Kidney capillary endothelial cell (primary cell): ENCODE data around the gene C4orf33.
A peak's percentile ranks its signal among the peaks of the same experiment; 100 is the strongest.

Source experiments
- DNase-seq: peaks from one replicate; pipeline ENCODE4 v3.0.0-alpha.2; 2018; ENCODE audit warnings: low spot score

The C4orf33 gene

DNA sequence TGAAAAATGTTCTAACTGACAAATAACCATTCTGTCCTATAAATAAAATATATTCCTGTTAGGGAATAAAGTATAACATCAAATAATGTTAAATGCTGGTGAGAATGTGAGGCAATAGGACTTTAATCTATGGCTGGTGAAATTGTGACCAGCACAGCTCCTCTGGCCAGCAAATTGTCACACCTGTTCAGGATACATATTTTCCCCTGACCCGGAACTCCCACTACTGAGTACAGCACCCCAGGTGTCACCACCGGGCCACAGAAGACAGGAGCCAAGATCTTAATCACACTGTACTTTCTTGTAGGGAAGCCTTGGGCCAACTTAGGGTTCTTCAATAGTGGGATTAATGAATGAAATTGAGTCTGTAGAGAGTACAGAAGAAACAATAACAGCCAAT, 33.2 kb downstream of the C4orf33 start:
- DNase-seq: no peak

DNA sequence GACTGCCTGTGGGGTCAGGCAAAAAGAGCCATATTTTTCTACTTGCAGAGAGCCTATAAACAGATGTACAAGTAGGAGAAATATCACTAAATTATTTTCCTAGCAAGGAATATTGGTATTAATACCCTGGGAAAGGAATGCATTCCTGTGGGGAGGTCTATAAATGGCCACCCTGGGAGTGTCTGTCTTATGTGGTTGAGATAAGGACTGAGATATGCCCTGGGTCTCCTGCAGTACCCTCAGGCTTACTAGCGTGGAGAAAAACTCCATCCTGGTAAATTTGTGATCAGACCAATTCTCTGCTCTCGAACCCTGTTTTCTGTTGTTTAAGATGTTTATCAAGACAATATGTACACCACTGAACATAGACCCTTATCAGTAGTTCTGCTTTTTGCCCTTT, 35.4 kb downstream of the C4orf33 start:
- DNase-seq: no peak

DNA sequence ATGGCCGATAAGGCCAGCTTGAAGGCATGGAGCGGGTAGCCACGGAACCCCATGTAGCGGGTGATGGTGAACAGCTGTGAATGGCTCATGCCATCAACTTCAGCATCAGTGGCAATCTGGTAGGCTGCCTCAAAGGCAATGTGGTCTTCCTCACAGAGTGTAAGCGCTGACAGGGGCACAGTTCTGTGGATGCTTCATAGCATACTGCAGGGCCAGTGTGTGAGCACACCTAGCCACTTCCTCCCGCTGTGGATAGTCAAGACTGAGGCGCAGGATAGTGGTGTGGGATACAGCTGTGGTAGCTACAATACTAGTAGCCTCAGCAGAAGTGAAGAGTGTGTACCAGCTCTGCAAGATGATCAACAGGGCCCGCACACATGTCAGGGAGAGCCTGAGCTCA, 40.5 kb downstream of the C4orf33 start:
- DNase-seq: no peak

DNA sequence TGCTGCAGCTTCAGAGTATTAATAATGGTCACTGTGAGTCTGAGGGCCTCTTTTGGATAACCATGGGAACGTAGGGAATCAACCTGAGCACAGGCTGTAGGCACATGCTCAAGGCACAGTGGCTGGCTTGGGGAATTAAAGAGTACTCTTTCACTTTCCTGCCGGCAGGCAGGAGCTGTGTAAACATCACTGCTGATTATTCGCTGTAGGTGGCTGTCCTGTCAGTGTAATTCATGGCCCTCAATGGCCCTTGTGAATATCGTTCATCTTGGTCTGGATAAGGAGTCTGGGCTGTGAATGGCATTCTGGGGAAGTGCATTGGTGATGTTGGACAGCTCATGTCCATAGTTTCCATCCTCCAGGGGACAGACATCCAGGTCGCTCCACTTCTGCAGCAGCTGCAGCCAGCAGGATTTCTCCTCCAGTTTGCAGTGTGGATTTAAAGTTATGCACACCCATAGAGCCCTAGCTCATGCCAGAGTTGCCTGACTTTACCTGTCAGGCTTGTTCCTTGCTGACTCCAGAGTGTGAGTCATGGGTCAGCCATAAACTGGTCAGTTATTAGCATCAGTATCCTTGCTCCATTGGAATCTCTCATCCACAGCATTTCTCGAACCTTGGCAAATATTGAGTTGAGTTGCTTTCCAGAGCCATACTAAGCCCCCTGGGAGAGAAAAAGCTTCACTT, 43.0 kb downstream of the C4orf33 start:
- DNase-seq: no peak

DNA sequence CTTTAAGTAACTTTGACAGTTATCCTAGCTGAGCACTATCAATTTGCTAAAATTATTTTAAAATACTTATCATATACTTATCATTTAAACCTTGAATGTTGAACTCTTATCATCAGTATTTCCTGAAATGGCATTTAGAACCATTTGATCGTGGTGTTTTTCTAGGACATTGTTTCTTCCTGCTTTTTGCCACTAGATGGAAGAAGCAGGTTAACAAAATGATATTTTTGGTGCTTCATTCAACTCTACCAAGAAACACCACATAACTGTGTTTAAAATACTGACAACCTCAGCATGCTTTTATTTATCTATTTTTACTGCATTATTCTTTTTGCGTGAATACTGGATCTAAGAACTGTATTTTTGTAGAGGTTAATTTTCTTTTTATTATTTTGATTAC, 44.6 kb downstream of the C4orf33 start:
- DNase-seq: no peak

DNA sequence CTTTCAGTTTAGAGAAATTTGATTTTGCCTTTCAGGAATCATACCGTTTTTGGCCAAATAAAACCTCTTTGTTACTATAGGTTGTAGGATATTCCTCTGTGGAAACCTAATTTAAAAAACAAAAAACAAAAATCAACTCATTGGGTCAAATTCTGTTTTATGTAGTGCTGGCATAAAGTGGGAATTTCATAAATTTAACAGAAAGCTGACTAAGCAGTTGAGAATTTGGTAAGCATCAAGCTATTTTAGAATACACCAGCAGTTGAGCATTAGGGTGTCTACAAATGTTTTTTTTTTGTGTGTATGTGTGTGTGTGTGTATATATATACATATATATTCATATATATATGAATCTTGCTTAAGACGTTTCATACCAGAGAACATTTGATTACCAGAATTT, 47.4 kb downstream of the C4orf33 start:
- DNase-seq: no peak

DNA sequence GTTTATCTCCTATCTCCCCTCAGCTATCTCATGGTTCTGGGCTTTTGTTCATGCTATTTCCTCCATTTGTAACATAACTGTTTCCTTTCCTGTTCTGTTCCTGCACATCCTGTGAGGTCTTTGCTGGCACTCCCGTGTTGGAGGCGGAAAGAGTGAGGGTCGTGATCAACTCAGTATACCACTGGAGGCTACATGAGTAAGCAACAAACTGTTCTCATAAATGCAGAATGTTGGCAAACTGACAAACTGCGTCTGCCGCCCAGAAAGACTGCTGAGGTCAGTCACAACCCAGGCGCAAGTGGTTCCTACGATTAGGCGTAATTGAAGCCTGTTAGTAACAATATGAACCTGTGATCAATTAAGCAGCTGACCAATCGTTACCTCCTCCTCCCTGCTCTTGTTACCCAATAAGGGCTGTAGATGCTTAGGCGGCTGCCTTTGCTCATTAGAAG, 48.8 kb downstream of the C4orf33 start:
- DNase-seq: peak; percentile 19

DNA sequence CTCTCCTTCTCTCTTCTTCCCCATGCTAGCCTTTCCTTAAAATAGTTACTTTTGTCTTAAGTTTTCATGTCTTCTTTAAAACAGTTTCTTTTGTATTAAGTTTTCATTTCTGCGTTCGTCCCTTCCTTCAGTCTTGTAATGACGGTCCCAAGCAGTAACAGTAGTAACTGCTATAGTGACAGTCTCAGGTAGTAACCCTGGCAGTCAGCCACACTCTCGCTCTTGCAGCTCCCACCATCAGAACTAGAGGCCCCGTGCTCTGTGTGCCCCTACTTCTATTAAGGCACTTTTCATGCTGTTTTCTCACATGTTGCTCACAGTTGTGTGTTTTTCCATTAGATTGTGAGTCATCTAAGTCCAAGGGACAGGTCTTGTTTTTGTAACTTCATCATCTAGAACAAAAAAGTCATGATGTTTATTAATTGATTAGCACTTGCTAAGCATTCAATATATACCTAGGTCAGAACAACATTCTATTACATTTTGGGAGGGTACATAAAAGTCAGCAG, 49.3 kb downstream of the C4orf33 start:
- DNase-seq: no peak

DNA sequence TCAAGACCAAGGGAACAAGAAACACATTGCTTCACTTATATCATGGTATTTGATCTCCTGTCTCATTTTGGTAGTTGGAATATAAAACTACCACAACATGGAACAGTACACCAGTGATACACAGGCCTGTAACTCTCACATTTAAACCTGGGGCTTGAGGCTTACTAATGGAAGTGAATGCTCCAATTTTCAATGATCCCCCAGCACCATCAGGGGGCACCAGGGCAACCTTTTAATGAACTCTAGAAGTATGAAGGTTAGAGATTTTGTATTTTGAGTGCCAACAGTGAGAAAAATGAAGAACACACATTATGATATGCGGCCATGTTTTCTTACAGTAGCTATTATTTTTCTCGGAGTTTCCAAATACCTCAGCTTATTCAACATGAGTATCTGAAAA, 50.7 kb downstream of the C4orf33 start:
- DNase-seq: no peak

DNA sequence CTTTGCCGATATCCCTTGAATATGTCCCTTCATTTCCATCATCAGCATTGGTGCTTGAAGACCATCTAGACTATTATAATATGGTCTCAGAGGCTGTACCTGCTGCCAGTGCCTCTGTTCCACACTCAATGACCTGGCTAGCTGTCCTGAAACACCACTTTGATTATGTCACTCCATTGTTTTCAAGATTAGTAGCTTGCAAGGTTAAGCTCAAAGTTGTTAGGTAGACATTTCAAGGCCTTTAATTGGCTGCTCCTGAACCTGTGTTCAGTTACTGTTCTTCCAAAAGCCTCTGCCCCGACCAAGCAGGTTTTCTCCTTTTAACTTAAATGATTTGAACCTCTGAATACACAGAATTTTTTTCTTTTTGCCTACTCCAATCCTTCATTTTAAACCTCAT, 52.9 kb downstream of the C4orf33 start:
- no peak for DNase-seq

DNA sequence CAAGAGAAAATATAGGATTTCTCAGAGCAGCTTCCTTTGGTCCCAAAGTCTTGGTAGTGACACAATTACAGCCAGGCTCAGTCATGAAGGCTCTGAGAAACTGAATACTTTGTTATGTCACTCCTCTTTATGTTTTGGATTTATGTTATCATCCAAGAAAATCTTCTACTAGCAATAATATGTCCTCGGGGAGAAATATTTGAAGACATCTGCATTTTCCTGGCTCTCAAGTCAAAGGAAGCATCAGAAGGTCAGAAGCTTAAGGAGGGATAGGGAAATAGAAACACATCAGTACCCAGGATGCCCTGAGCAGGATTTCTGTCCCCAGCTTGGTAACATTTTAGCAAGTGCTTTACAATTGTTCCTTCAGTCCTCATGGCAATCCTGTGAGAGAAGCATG, 54.0 kb downstream of the C4orf33 start:
- no peak for DNase-seq

DNA sequence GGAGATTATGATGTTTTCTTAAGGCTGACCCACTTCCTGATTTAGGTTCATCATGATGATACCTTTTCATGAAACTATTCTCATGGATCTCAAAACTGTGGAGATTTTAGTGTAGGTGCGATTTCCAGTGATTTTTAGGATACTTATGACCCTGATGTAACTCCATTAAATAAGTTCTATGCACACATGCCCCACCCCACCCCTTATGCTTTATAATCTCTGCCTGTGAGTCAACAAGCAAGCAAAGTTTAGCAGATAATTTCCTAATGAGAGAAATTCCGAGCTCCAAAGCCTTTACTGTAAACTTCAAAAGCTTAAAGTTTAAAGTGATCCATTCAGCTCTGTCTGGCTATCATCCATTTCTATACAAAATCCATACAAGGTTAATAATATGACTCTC, 56.4 kb downstream of the C4orf33 start:
- no peak for DNase-seq

DNA sequence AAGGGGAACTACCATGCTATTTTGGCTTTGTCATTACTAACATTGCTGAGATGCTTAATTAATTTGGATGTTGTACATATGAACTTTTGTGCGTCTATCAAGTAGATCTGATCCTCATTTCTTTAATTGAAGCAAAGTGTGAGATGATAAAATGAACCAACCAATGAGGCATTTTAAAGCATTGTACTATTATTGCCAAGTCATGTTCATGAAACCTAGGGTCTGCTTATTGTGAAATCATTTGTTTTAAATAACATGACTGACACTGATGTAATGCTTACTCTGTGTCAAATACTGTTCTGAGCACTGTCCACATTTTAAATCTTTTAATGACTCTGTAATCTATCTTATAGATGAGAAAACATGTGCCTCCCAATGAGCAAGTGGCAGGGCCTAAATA, 57.7 kb downstream of the C4orf33 start:
- DNase-seq: no peak

DNA sequence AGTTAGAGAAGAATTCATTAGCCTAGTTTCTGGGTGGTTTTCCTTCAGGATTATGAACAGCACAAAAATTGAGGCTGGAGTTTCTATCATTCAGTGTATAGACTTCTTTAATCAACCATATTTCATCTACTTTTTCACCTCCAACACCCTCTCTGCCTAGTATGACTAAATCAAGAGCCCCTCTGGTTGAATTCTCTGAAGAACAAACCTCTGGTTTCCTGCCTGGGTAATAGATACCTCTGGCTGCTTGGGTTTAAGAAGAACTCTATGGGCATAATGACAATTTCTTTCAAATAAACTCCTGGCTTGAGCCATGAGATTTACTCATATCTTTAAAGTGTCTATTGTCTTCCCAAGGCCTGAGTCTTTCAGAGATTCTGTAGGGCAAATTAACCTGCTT, 66.5 kb downstream of the C4orf33 start:
- DNase-seq: no peak

DNA sequence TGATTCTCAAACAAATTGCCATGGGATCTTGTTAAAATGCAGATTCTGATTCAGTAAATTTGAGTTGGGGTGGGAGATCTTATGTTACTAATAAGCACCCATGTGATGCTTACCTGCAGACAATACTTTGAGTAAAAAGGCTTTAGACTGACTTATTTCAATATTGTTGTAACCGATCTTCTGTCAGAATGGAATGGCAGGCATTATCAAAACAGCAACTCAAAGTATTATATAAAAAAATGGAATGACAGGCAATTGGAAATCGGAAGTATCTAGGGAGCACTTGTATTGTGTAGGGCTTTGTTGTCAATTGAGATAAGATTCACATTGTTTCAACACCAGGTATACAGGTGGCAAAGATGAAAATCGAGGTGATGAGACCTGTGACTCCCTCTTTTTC, 67.5 kb downstream of the C4orf33 start:
- DNase-seq: no peak

DNA sequence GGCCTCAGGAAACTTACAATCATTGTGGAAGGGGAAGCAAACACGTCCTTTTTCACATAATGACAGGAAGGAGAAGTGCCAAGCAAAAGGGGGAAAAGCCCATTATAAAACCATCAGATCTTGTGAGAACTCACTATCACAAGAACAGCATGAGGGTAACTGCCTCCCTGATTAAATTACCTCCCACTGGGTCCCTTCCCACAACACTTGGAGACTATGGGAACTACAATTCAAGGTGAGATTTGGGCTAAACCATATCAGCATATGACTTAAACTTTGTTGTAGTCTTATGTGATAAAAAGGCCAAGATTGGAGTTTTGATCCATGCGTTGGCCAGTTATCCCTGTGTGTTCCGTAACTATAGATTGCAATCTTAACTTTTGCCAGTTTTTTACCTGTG, 68.3 kb downstream of the C4orf33 start:
- no peak for DNase-seq
